Colonic mucosa (tissue), 4 donors: ENCODE results near the gene EEF1AKMT2. TPM values are rescaled to one million over a fixed set of nuclear protein-coding genes. Genes with fewer than 3 reads are reported as not detected.

Source experiments
- DNase-seq: peaks from one replicate; pipeline ENCODE4 v3.0.0-alpha.2; 2020
- H3K27ac ChIP-seq: fragments of 200-600 bp; one replicate; pipeline ENCODE4 v1.8.0; 2021
- H3K27me3 ChIP-seq: fragments of 200-600 bp; one replicate; pipeline ENCODE4 v1.8.0; 2021
- H3K36me3 ChIP-seq: fragments of 200-600 bp; one replicate; pipeline ENCODE4 v1.8.0; 2021
- H3K4me1 ChIP-seq: fragments of 200-600 bp; one replicate; pipeline ENCODE4 v1.8.0; 2021; ENCODE audit warnings: mild to moderate bottlenecking
- H3K4me3 ChIP-seq: fragments of 200-600 bp; one replicate; pipeline ENCODE4 v1.8.0; 2021
- H3K9ac ChIP-seq, 2 donors: one replicate each; pipeline ENCODE4 v1.7.0; 2013; ENCODE audit warnings: control low read depth in 2 of 2, low read depth in 2 of 2, low read length in 2 of 2
- H3K9me3 ChIP-seq: fragments of 200-600 bp; one replicate; pipeline ENCODE4 v1.8.0; 2021
- intact Hi-C: fragments of 100-400 bp; cut with DNase I; formaldehyde crosslinking; loops from one replicate; pipeline ENCODE4 v1.14.1; 2022
- total RNA-seq, 2 donors: library from RNA; stranded (reverse); fragmentation: NEBNext Ultra II Directional in 1 of 2; extraction: Animal tissue kit (Norgen Biotek cat#: 25700) in 1 of 2; gene quantifications; one replicate each; pipeline ENCODE4 v1.2.1, GENCODE V29; 2021
- TF ChIP-seq, protein P1 (sequence below): fragments of 200-600 bp; IDR thresholded peaks from one replicate; pipeline ENCODE4 v1.8.0; 2022; ENCODE audit warnings: antibody characterized with exemption, mild to moderate bottlenecking
- donor health status: healthy.
- donor health status: DM: no; HTN: no; CAD: no.
- donor health status: DM: no; HTN: no; CAD: no.

The EEF1AKMT2 gene
- total RNA-seq, 2 donors from 2014 or later = 14.7 to 16.5 TPM

DNA sequence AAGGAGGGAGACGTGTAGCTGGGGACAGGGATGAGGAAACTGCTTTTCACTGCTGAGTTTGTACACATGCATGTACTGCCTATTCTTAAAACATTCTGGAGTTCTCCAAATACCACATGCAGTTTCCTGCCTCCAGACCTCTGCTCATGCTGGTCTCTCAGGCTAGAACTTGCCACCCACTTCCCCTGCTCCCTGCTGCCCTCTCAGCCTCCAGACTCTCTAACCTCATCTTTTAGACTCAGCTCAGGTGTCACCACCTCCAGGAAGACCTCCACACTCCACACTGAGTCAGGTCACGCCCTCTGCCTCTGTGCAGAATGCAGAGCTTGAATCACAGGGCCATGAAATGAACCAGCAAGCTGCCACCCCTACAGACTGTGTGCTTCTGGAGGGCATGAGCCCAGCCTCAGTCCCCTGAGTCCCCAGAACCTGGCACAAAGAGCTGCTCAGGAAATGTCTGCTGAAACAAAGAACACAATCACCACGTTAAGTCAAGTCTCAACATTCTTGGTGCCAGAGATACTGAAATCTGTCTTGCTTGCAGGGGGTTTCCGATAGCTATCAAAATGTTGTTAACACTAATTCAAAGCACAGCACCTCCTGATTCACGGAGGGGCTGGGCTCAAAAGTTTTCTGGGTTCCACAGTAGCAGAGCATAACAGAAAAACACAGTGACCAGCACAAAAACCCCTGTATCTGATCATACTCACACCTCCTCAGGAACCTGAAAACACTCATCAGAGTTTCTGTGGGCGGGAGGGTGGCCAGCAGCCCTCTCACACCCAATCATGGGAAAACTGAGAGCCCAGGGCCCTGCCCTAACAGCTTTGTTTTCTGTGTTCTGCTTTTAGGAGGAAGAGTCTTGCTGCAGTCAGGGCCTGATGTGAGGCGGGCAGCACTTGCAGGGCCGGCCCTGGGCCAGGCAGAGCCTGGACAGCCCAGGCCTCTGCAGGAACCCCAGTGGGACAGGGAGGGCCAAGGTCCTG is 68.6 kb downstream of the EEF1AKMT2 start:
- TF ChIP-seq, protein P1, sequence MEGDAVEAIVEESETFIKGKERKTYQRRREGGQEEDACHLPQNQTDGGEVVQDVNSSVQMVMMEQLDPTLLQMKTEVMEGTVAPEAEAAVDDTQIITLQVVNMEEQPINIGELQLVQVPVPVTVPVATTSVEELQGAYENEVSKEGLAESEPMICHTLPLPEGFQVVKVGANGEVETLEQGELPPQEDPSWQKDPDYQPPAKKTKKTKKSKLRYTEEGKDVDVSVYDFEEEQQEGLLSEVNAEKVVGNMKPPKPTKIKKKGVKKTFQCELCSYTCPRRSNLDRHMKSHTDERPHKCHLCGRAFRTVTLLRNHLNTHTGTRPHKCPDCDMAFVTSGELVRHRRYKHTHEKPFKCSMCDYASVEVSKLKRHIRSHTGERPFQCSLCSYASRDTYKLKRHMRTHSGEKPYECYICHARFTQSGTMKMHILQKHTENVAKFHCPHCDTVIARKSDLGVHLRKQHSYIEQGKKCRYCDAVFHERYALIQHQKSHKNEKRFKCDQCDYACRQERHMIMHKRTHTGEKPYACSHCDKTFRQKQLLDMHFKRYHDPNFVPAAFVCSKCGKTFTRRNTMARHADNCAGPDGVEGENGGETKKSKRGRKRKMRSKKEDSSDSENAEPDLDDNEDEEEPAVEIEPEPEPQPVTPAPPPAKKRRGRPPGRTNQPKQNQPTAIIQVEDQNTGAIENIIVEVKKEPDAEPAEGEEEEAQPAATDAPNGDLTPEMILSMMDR = no peak
- Histone ChIP-seq H3K4me1 (peaks cover 63% of the 10 kb centered on the region), H3K36me3 (no peaks in the 10 kb centered on the region), H3K9me3 (no peaks in the 10 kb centered on the region), H3K27me3 (no peaks in the 10 kb centered on the region), H3K27ac (peak overlapping the region; percentile 67), H3K9ac (peak overlapping the region; percentile 61 to 76), H3K4me3 (no peak overlapping the region)
- intact Hi-C loops = no loop called here
- no peak for DNase-seq

DNA sequence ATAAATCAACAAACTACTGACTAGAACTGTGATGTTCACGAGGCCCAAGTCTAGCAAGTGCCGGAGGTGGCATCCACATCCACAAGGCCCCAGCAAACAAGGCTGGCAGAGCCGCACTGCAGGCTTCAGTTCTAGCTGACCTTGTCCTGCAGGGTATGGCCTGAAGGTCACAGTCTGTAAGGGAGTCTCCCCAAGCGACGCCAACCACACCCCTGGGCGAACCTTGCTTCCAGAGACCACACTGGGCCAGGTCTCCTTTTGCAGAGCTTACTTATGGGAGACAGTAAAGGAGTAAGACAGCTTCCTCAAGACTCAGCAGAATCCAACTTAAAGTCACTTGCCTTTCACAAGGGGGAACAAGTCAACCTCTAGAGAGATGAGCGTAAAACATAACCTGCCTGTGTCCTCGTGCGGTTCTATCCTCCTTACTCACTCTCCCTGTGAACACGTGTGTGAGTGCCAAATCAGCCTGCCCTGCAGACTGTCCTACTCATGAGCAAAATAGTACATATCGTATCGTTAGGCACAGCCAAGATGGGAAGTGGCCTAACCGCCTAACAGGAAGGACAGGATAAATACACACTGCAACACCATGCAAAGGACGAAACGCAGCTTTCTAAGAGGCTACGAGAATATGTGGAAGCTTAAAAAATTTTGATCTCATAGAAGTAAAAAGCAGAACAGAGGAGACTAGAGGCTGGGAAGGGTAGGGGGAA is 70.2 kb downstream of the EEF1AKMT2 start:
- H3K9ac ChIP-seq = peak overlapping the region in 1 of 2 donors; percentile 71
- intact Hi-C loops = no loop called here
- no peak overlapping the region for H3K4me3 ChIP-seq
- H3K36me3 ChIP-seq = no peaks in the 10 kb centered on the region
- no peaks in the 10 kb centered on the region for H3K27me3 ChIP-seq
- H3K27ac ChIP-seq = peak overlapping the region; percentile 30
- TF ChIP-seq, protein P1 = no peak
- H3K4me1 ChIP-seq = peaks cover 60% of the 10 kb centered on the region
- DNase-seq = peak; percentile 38
- H3K9me3 ChIP-seq = no peaks in the 10 kb centered on the region

DNA sequence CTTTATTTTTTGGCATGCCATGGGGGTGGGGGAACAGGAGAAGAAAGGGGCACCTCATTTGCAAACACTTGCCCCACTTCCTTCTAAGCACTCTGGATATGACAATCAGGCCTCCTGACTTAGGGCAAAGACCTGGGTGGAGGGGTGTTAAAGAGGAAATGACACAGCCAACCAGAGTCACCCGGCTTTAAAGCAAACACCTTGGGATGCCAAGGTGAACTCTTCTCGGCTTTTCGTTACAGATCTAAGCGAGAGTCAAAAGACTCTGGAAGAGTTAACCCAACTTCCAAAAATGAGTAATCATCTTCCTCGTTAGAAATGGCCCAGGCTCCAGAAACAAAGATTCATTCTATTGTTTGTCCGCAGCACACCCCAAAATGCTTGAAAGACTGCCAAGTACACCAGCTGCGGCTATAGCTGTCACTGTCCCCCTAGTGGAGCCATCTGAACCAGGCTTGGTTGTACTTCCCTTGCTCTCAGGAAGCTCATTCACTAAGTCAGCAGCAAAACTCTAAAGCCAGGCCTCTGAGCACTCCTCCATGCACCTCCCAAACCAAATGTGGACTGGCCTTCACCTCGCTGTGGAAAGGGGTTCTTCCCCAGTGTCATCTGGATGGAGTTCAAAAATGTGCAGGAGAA is 72.4 kb downstream of the EEF1AKMT2 start:
- Histone ChIP-seq H3K9me3 (no peaks in the 10 kb centered on the region), H3K4me3 (no peak overlapping the region)
- intact Hi-C loops = no loop called here

DNA sequence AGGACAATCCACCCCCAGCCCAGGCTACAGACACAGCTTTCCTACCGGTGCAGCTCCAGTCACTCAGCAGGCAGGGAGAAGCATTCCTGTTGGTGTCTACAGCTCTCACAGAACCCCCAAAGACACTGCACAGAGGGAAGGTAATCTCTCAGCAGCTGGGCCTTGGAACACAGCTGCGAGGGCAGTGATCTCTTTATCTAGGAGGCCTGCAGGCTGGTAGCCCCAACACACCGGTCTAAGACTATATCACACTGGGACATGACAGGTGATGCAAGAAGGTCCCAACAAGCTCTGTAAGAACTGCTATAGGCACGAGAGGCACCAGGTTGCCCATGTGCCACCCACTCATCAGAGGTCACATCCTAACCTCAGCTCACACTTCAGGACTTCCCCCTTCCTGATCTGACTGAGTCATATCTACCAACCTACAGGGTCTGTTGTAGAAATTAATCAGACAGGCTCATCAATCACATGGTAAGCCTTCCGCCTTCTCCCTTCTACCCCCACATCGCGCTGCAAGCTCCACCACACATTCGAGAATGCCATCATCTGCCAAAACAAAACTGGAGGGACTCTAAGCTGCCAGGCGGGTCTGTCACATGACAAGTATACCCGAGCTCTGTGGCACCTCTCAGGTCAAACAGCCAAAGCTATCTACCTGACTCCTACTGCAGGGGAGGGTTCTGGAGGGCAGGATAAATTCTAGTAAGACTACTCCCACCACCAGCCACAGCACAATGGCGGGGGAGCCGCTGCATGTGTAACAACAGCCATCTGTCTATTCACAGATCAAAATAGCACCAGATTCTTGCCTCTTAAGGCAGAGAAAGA is 73.6 kb downstream of the EEF1AKMT2 start:
- TF ChIP-seq, protein P1 = no peak
- Histone ChIP-seq H3K9ac (peak overlapping the region in 1 of 2 donors; percentile 4), H3K9me3 (no peaks in the 10 kb centered on the region), H3K27me3 (no peaks in the 10 kb centered on the region), H3K4me3 (no peak overlapping the region), H3K27ac (peak overlapping the region; percentile 71), H3K36me3 (no peaks in the 10 kb centered on the region), H3K4me1 (peaks cover 38% of the 10 kb centered on the region)
- intact Hi-C loops = no loop called here
- no peak for DNase-seq

More for the DNA sequence above, 72.4 kb downstream of the EEF1AKMT2 start:
- H3K36me3 ChIP-seq = no peaks in the 10 kb centered on the region
- peak overlapping the region; percentile 4 to 42 for H3K9ac ChIP-seq
- DNase-seq = peak; percentile 87
- TF ChIP-seq, protein P1 = peak; percentile 56
- peak overlapping the region; percentile 71 for H3K27ac ChIP-seq
- no peaks in the 10 kb centered on the region for H3K27me3 ChIP-seq
- peaks cover 50% of the 10 kb centered on the region for H3K4me1 ChIP-seq
